Choroid plexus epithelial cell (primary cell): Measurements from ENCODE around the gene PCED1B.

Experiments
- DNase-seq: peaks from one replicate; pipeline ENCODE4 v3.0.0-alpha.2; 2010; ENCODE audit warnings: low read depth
- H3K4me3 ChIP-seq: 2 replicates; pipeline ENCODE4 v1.5.1; 2011; ENCODE audit warnings: low read depth, mild to moderate bottlenecking, control low read depth, low read length, moderate library complexity
- CTCF ChIP-seq: conservative IDR thresholded peaks from 2 replicates; pipeline ENCODE4 v1.5.1; 2011; ENCODE audit warnings: low read depth, mild to moderate bottlenecking, control low read depth, inconsistent platforms, low read length, moderate library complexity

The PCED1B gene

GRCh38 chr12:47094804-47095203, 15.4 kb downstream of the PCED1B start:
- no peak for TF ChIP-seq CTCF
- no peak overlapping the region for H3K4me3 ChIP-seq
- no peak for DNase-seq

GRCh38 chr12:47095446-47096236, 16.2 kb downstream of the PCED1B start:
- peak; percentile 76 for DNase-seq
- TF ChIP-seq CTCF: no peak
- no peak overlapping the region for H3K4me3 ChIP-seq

GRCh38 chr12:47097276-47097896, 18.0 kb downstream of the PCED1B start:
- no peak for TF ChIP-seq CTCF
- DNase-seq: no peak
- H3K4me3 ChIP-seq: no peak overlapping the region

GRCh38 chr12:47098099-47098498, 18.7 kb downstream of the PCED1B start:
- TF ChIP-seq CTCF: no peak
- H3K4me3 ChIP-seq: no peak overlapping the region
- DNase-seq: no peak

GRCh38 chr12:47099610-47100009, 20.2 kb downstream of the PCED1B start:
- no peak for DNase-seq
- no peak overlapping the region for H3K4me3 ChIP-seq
- no peak for TF ChIP-seq CTCF

GRCh38 chr12:47100160-47100559, 20.7 kb downstream of the PCED1B start:
- TF ChIP-seq CTCF: no peak
- DNase-seq: no peak
- no peak overlapping the region for H3K4me3 ChIP-seq

- no peak overlapping the region for H3K4me3 ChIP-seq
- TF ChIP-seq CTCF: no peak
- DNase-seq: no peak
These were observed 23.0 kb downstream of the PCED1B start for GRCh38 chr12:47102406-47102805.
